HL-60/S4 (cell line): ENCODE results near the gene HCRTR2.
"Not testable (repeated sequence)": the region's sequence is repeated elsewhere in the genome, so short reads cannot be mapped to it uniquely, and the experiment has no call there.

Experiments
- in situ Hi-C: fragments of 300-500 bp; cut with MboI; formaldehyde crosslinking; loops from 2 replicates; pipeline ENCODE4 v1.14.3; 2022; ENCODE audit warnings: low sequenced_read_pairs

HCRTR2 gene

DNA sequence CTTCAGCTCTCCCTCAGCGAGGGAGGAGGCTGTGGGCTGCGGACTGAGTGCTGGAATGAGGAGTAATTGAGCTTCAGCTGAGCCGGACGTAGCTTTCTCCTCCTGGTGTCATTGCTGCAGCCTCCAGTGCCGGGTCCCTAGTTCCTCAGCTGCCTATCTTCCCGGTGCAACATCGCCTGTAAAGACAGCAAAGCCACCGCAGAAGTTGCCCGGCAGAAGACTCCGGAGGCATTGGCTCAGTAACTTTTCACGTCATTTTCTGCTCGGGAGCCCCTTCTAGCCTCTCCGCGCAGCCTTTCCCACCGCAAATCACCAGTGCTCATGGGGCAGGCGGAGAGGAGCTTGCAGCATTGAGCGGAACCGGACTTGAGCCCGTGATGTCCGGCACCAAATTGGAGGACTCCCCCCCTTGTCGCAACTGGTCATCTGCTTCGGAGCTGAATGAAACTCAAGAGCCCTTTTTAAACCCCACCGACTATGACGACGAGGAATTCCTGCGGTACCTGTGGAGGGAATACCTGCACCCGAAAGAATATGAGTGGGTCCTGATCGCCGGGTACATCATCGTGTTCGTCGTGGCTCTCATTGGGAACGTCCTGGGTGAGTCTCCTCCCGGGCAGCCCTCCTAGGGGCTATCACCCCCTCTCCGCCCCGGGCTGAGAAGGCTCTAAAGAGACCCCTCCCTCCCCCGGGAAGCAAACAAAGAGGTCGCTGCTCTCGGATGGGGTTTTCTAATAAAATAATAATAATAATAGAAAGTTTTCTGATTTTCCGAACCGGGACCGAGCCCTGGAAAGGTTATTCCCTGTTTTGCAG, at the start of gene HCRTR2:
TSS of gene HCRTR2 (plus strand) at position 305 of the 816 bp plus-strand sequence. CDS start at position 378, 73 bp downstream.
- in situ Hi-C loops: no loop called here

DNA sequence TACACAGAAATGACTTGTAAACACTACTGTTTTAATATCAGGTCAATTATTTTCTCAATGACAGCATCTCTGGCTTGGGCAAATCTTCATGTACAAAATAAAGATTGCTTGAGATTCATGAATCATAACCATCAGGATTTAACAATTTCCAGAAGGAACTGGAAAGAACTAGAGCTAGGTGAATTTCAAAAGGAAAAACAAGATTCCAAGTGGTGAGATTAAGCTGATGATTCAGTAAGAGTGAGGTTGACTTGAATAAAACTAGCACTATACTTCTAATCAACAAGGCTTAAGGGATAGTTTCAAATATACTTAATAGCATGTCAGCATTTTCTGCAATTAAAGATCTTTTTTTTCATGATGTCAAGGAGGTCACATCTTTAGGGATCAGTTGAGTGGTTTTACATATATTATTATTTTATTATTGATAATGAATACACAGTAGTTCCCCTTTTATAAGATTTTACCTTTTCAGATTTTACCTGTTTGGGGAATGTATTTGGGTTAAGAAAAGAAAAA, 43.5 kb upstream of the HCRTR2 start:
- in situ Hi-C loops: no loop called here

- in situ Hi-C loops: no loop called here
Observed at GRCh38 chr6:55131616-55132015, 42.7 kb upstream of the HCRTR2 start.

DNA sequence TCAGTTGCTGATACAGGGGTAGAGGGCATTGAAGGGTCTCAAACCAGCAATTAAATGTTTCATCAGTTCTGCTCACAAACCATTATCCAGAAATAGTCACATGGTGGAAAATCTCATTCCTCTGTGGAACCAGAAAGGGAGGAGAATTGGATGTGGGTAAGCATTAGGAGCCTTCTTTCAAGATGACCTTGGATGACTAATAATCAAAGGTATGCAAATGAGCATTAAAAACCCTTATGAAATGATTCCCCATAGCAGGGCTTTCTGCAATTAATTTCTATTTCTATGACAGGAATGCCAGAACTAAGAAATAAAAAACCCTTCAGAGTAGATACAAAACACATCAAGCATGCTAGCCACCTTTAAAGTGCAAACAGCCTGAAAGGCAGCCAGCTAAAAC, 37.4 kb upstream of the HCRTR2 start:
- in situ Hi-C loops: no loop called here

- in situ Hi-C loops: no loop called here
Observed at GRCh38 chr6:55137929-55138693, 36.2 kb upstream of the HCRTR2 start.

- in situ Hi-C loops: no loop called here
Observed at GRCh38 chr6:55141611-55142010, 32.7 kb upstream of the HCRTR2 start.

- in situ Hi-C loops: no loop called here
Observed at GRCh38 chr6:55142610-55143009, 31.7 kb upstream of the HCRTR2 start.

- in situ Hi-C loops: no loop called here
Observed at GRCh38 chr6:55153284-55153683, 21.0 kb upstream of the HCRTR2 start.

DNA sequence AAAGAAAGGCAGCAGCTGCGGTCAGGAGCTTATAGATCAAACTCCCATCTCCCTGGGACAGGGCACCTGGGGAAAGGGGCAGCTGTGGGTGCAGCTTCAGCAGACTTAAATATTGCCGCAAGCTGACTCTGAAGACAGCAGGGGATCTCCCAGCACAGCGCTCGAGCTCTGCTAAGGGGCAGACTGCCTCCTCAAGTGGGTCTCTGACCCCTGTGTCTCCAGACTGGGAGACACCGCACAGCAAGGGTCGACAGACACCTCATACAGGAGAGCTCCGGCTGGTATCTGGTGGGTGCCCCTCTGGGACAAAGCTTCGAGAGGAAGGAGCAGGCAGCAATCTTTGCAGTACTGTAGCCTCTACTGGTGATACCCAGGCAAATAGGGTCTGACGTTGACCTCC, 15.5 kb upstream of the HCRTR2 start:
- in situ Hi-C loops: not testable (repeated sequence)

GRCh38 chr6:55167860-55168259, 6.5 kb upstream of the HCRTR2 start:
- in situ Hi-C loops: no loop called here

DNA sequence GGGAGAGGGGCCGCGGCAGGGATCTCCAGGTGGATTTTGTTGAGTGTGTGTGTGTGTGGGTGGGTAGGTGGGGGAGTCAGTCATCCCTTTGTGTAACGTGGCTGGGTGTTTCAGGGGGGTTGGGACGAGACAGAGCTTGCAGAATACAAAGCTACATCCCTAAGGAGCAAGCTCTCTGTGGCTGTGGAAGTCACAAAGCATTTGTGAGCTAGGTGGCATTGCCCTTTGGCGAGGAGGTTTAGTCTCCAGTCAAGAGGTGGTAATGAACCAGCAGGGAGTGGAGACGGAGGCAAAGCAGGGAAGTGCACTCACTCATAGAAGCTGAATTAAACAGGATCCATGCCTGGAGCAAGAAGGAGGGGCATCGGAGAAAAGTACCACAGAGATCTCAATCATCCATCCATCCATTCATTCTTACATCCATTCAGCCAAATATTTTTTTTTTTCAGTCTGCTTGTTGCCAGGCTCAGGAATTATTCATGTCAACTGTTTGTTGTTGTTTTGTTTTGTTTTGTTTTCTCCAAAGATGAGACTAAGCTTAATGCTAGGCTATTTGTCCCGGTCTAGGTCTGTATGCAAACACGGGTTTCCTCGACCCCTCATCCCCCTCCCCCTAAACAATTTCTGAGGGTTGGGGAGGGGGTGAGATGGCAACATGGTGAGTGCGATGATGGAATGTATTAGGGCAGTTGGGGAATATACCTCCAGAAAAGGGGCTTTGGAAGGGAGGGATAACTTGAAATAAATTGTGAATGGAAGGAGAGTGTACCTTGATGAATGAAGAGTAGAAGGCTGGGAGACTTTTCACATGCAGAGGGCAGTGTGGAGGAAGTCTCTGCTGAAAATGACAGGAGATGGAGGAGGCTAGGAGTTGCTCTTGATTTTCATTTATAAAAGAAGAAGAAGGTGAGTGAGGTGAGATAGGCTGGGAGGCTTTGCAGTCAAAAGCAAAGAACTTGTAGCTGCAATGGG, 1.0 kb downstream of the HCRTR2 start:
- in situ Hi-C loops: no loop called here

GRCh38 chr6:55176958-55177357, 2.6 kb downstream of the HCRTR2 start:
- in situ Hi-C loops: no loop called here

- in situ Hi-C loops: no loop called here
Observed at GRCh38 chr6:55180258-55180657, 5.9 kb downstream of the HCRTR2 start.

- in situ Hi-C loops: no loop called here
Observed at GRCh38 chr6:55182016-55182650, 7.8 kb downstream of the HCRTR2 start.

- in situ Hi-C loops: no loop called here
Observed at GRCh38 chr6:55184782-55185530, 10.6 kb downstream of the HCRTR2 start.

DNA sequence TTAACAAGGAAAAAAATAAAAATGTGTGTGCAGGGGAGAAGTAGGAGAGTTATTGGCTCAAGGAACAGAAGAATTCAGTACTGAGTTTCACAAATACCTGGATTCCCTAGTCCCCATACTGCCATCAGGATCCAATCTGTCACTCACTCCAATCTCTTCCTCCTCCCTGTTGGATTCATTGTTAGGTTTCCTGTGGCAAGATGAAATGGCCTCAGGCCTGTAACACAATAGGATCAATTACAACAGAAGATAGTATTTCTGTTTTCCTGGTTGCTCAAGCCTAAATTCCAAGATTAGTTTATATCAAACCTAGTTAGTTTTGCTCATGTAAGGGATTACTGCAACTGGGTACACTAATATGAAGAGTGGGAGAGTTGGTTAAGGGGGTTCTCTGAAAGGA, 24.4 kb downstream of the HCRTR2 start:
- in situ Hi-C loops: no loop called here

GRCh38 chr6:55199239-55199638, 24.9 kb downstream of the HCRTR2 start:
- in situ Hi-C loops: no loop called here

GRCh38 chr6:55208478-55209458, 34.5 kb downstream of the HCRTR2 start:
- in situ Hi-C loops: no loop called here
